Measurements from ENCODE around the gene FCN1.

FCN1 gene

GRCh38 chr9:134896834-134897583, 20.7 kb downstream of the FCN1 start:
- TF ChIP-seq EZH2phosphoT487 (conservative IDR thresholded peaks at IDR 0.05; ENCODE audit: low read length), result no peak
- TF ChIP-seq, protein P1, sequence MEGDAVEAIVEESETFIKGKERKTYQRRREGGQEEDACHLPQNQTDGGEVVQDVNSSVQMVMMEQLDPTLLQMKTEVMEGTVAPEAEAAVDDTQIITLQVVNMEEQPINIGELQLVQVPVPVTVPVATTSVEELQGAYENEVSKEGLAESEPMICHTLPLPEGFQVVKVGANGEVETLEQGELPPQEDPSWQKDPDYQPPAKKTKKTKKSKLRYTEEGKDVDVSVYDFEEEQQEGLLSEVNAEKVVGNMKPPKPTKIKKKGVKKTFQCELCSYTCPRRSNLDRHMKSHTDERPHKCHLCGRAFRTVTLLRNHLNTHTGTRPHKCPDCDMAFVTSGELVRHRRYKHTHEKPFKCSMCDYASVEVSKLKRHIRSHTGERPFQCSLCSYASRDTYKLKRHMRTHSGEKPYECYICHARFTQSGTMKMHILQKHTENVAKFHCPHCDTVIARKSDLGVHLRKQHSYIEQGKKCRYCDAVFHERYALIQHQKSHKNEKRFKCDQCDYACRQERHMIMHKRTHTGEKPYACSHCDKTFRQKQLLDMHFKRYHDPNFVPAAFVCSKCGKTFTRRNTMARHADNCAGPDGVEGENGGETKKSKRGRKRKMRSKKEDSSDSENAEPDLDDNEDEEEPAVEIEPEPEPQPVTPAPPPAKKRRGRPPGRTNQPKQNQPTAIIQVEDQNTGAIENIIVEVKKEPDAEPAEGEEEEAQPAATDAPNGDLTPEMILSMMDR (IDR thresholded peaks at IDR 0.05; ENCODE audit: insufficient read depth, low read length, poor library complexity, severe bottlenecking), result no peak
- no peak overlapping the region for H2AFZ ChIP-seq (ENCODE audit: low read depth, low read length, severe bottlenecking)
- H3K27me3 ChIP-seq (ENCODE audit: low read length), result no peaks in the 10 kb centered on the region
- H3K9me2 ChIP-seq (replicated peaks; ENCODE audit: insufficient read depth, low read length), result no peaks in the 10 kb centered on the region
- H4K20me1 ChIP-seq (ENCODE audit: low read depth, low read length), result no peaks in the 10 kb centered on the region
- no peaks in the 10 kb centered on the region; the same call in 1 of the 2 replicates for H3K9me3 ChIP-seq (ENCODE audit: insufficient read depth, low read length)
- 0 out of 2 replicates have a peak, but pooled peaks cover 8% of the 10 kb centered on the region for H3F3A ChIP-seq (ENCODE audit: insufficient read depth)
- no peak overlapping the region for H3K4me2 ChIP-seq (ENCODE audit: low read depth, low read length, poor library complexity, severe bottlenecking)
- no peak overlapping the region for H3K9ac ChIP-seq (ENCODE audit: low read length)
- H3K79me2 ChIP-seq (ENCODE audit: insufficient read depth, low read length), result no peaks in the 10 kb centered on the region
- no peak overlapping the region for H3K4me3 ChIP-seq (ENCODE audit: insufficient read depth, low read length, poor library complexity, severe bottlenecking)
- no peak overlapping the region for H3K27ac ChIP-seq (ENCODE audit: low read depth, low read length)
- H3K36me3 ChIP-seq (ENCODE audit: low read length), result no peaks in the 10 kb centered on the region

- Histone ChIP-seq H3K27ac (ENCODE audit: low read depth, low read length) (no peak overlapping the region), H3K4me2 (ENCODE audit: low read depth, low read length, poor library complexity, severe bottlenecking) (no peak overlapping the region), H3K9ac (ENCODE audit: low read length) (no peak overlapping the region), H3K4me3 (ENCODE audit: insufficient read depth, low read length, poor library complexity, severe bottlenecking) (no peak overlapping the region), H3K27me3 (ENCODE audit: low read length) (no peaks in the 10 kb centered on the region), H3K79me2 (ENCODE audit: insufficient read depth, low read length) (no peaks in the 10 kb centered on the region), H3F3A (ENCODE audit: insufficient read depth) (0 out of 2 replicates have a peak, but pooled peaks cover 8% of the 10 kb centered on the region), H3K9me3 (ENCODE audit: insufficient read depth, low read length) (no peaks in the 10 kb centered on the region; the same call in 1 of the 2 replicates), H3K36me3 (ENCODE audit: low read length) (no peaks in the 10 kb centered on the region), H4K20me1 (ENCODE audit: low read depth, low read length) (no peaks in the 10 kb centered on the region), H2AFZ (ENCODE audit: low read depth, low read length, severe bottlenecking) (no peak overlapping the region), H3K9me2 (replicated peaks; ENCODE audit: insufficient read depth, low read length) (no peaks in the 10 kb centered on the region)
- TF ChIP-seq, protein P1 (IDR thresholded peaks at IDR 0.05; ENCODE audit: insufficient read depth, low read length, poor library complexity, severe bottlenecking), result no peak
- no peak for TF ChIP-seq EZH2phosphoT487 (conservative IDR thresholded peaks at IDR 0.05; ENCODE audit: low read length)
These were observed 21.5 kb downstream of the FCN1 start for GRCh38 chr9:134895908-134896833.

DNA sequence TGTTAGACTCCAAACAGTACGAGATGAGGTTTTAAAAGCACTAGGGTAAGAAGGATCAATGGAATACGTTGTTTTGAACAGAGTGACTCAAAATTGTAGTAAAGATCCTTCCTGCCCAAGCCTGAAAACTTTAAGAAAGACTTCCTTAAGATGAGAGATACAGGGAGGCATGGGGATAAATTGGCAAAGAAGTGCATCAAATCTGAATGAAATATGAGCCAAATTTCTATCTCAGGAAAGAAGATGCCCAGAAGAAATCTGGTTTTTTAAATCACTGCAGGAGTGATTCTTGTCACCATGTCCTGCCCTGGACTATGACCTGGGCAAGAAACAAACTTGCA, 22.2 kb downstream of the FCN1 start:
- no peak for TF ChIP-seq EZH2phosphoT487 (conservative IDR thresholded peaks at IDR 0.05; ENCODE audit: low read length)
- TF ChIP-seq, protein P1 (IDR thresholded peaks at IDR 0.05; ENCODE audit: insufficient read depth, low read length, poor library complexity, severe bottlenecking), result no peak
- Histone ChIP-seq H3K4me3 (ENCODE audit: insufficient read depth, low read length, poor library complexity, severe bottlenecking) (no peak overlapping the region), H3K9me3 (ENCODE audit: insufficient read depth, low read length) (no peaks in the 10 kb centered on the region; the same call in 1 of the 2 replicates), H3K27ac (ENCODE audit: low read depth, low read length) (no peak overlapping the region), H3K27me3 (ENCODE audit: low read length) (no peaks in the 10 kb centered on the region), H3K36me3 (ENCODE audit: low read length) (no peaks in the 10 kb centered on the region), H3F3A (ENCODE audit: insufficient read depth) (0 out of 2 replicates have a peak, but pooled peaks cover 6% of the 10 kb centered on the region), H2AFZ (ENCODE audit: low read depth, low read length, severe bottlenecking) (no peak overlapping the region), H3K4me2 (ENCODE audit: low read depth, low read length, poor library complexity, severe bottlenecking) (no peak overlapping the region), H4K20me1 (ENCODE audit: low read depth, low read length) (no peaks in the 10 kb centered on the region), H3K9me2 (replicated peaks; ENCODE audit: insufficient read depth, low read length) (no peaks in the 10 kb centered on the region), H3K79me2 (ENCODE audit: insufficient read depth, low read length) (no peaks in the 10 kb centered on the region), H3K9ac (ENCODE audit: low read length) (no peak overlapping the region)

Measured in SU-DHL-6 (cell line).